HEK293T (cell line): ENCODE measurements around the gene FSTL4.

Experiments
- ELF4 ChIP-seq: fragments of 450-650 bp; IDR thresholded peaks from 2 replicates; pipeline ENCODE4 v1.6.1; 2017; ENCODE audit warnings: antibody characterized with exemption
- FOXK2 ChIP-seq: fragments of 450-650 bp; IDR thresholded peaks from 2 replicates; pipeline ENCODE4 v1.6.1; 2016; ENCODE audit warnings: mild to moderate bottlenecking
- LEF1 ChIP-seq: fragments of 450-650 bp; IDR thresholded peaks from 2 replicates; pipeline ENCODE4 v1.6.1; 2017; ENCODE audit warnings: mild to moderate bottlenecking, borderline replicate concordance
- SP1 ChIP-seq: fragments of 450-650 bp; IDR thresholded peaks from 2 replicates; pipeline ENCODE4 v1.6.1; 2017
- SUZ12 ChIP-seq: fragments of 450-650 bp; IDR thresholded peaks from 2 replicates; pipeline ENCODE4 v1.6.1; 2016; ENCODE audit warnings: mild to moderate bottlenecking
- ZNF384 ChIP-seq: fragments of 450-650 bp; IDR thresholded peaks from 2 replicates; pipeline ENCODE4 v1.6.1; 2016

DNA sequence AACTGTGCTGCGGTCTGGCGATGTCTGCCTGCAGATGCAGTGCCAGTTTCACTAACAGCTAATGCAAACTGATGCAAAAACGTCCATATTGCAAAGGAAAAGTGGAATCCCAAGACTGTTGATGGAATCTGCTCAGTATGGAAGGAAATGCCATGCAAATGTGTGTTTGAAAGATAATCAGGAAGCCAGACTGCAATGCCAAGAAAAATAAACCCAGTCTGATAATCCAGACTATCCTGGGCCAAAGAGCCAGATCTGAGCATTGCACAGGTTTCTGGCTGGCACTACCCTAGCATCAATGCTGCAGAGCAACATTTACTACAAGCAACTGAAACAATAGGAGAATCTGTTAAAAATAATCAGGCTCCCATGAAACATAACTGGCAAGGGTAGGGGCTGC is 130.3 kb downstream of the FSTL4 start:
- TF ChIP-seq ELF4 (no peak), SP1 (no peak), ZNF384 (no peak), LEF1 (no peak), SUZ12 (no peak), FOXK2 (no peak)
